ENCODE results near the gene GPC6. TPM values are rescaled to one million over a fixed set of nuclear protein-coding genes. Genes with fewer than 3 reads are reported as not detected.
A peak's percentile ranks its signal among the peaks of the same experiment; 100 is the strongest.

The GPC6 gene
- total RNA-seq, 1 donor from 2014 or later = 63.0 TPM

GRCh38 chr13:93293710-93294109 lies 67.1 kb downstream of the GPC6 start:
- no peaks in the 10 kb centered on the region for H3K27me3 ChIP-seq (ENCODE audit: insufficient read depth, low read length)
- Mint-ChIP-seq H3K27me3 (ENCODE audit: low read depth, unreplicated experiment) (no peaks in the 10 kb centered on the region), H3K27ac (ENCODE audit: unreplicated experiment) (no peak overlapping the region), H3K36me3 (ENCODE audit: low read depth, unreplicated experiment) (peaks cover 3% of the 10 kb centered on the region), H3K4me1 (ENCODE audit: low read depth, unreplicated experiment) (peaks cover 20% of the 10 kb centered on the region), H3K9me3 (ENCODE audit: unreplicated experiment) (no peaks in the 10 kb centered on the region), H3K4me3 (ENCODE audit: unreplicated experiment) (no peak overlapping the region)
- no peak overlapping the region for H3K4me2 ChIP-seq (ENCODE audit: low read length)
- H3K36me3 ChIP-seq (ENCODE audit: insufficient read depth, low read length) = no peaks in the 10 kb centered on the region
- H3K9me3 ChIP-seq (ENCODE audit: insufficient read depth, low read depth, low read length) = no peaks in the 10 kb centered on the region
- H3K27ac ChIP-seq (ENCODE audit: low read depth, low read length) = no peak overlapping the region
- no peak for TF ChIP-seq EZH2 (IDR thresholded peaks at IDR 0.05; ENCODE audit: insufficient read depth, low read length)
- TF ChIP-seq, protein P1, sequence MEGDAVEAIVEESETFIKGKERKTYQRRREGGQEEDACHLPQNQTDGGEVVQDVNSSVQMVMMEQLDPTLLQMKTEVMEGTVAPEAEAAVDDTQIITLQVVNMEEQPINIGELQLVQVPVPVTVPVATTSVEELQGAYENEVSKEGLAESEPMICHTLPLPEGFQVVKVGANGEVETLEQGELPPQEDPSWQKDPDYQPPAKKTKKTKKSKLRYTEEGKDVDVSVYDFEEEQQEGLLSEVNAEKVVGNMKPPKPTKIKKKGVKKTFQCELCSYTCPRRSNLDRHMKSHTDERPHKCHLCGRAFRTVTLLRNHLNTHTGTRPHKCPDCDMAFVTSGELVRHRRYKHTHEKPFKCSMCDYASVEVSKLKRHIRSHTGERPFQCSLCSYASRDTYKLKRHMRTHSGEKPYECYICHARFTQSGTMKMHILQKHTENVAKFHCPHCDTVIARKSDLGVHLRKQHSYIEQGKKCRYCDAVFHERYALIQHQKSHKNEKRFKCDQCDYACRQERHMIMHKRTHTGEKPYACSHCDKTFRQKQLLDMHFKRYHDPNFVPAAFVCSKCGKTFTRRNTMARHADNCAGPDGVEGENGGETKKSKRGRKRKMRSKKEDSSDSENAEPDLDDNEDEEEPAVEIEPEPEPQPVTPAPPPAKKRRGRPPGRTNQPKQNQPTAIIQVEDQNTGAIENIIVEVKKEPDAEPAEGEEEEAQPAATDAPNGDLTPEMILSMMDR (IDR thresholded peaks at IDR 0.05; ENCODE audit: insufficient read depth, low read depth, low read length) = no peak
- H3K79me2 ChIP-seq (ENCODE audit: insufficient read depth, low read length) = peaks cover 8% of the 10 kb centered on the region
- H2AFZ ChIP-seq (ENCODE audit: low read depth, low read length) = no peak overlapping the region
- H3K9ac ChIP-seq (ENCODE audit: low read length) = no peak overlapping the region
- FAIRE-seq (no peak), DNase-seq (ENCODE audit: low read depth) (no peak)
- no peak overlapping the region for H3K4me3 ChIP-seq (ENCODE audit: insufficient read depth, low read depth, low read length)
- peaks cover 19% of the 10 kb centered on the region for H4K20me1 ChIP-seq (ENCODE audit: insufficient read depth, low read length)
- no peaks in the 10 kb centered on the region for H3K4me1 ChIP-seq (ENCODE audit: insufficient read depth, low read length)

GRCh38 chr13:93296584-93296983 lies 70.0 kb downstream of the GPC6 start:
- Histone ChIP-seq H2AFZ (ENCODE audit: low read depth, low read length) (no peak overlapping the region), H3K27ac (ENCODE audit: low read depth, low read length) (no peak overlapping the region), H3K36me3 (ENCODE audit: insufficient read depth, low read length) (no peaks in the 10 kb centered on the region), H3K9ac (ENCODE audit: low read length) (no peak overlapping the region), H3K4me2 (ENCODE audit: low read length) (no peak overlapping the region), H4K20me1 (ENCODE audit: insufficient read depth, low read length) (peaks cover 24% of the 10 kb centered on the region), H3K79me2 (ENCODE audit: insufficient read depth, low read length) (peaks cover 11% of the 10 kb centered on the region), H3K9me3 (ENCODE audit: insufficient read depth, low read depth, low read length) (no peaks in the 10 kb centered on the region), H3K4me3 (ENCODE audit: insufficient read depth, low read depth, low read length) (no peak overlapping the region), H3K27me3 (ENCODE audit: insufficient read depth, low read length) (no peaks in the 10 kb centered on the region), H3K4me1 (ENCODE audit: insufficient read depth, low read length) (no peaks in the 10 kb centered on the region)
- FAIRE-seq (no peak), DNase-seq (ENCODE audit: low read depth) (no peak)
- Mint-ChIP-seq H3K4me1 (ENCODE audit: low read depth, unreplicated experiment) (peaks cover 10% of the 10 kb centered on the region), H3K4me3 (ENCODE audit: unreplicated experiment) (no peak overlapping the region), H3K27me3 (ENCODE audit: low read depth, unreplicated experiment) (no peaks in the 10 kb centered on the region), H3K9me3 (ENCODE audit: unreplicated experiment) (no peaks in the 10 kb centered on the region), H3K36me3 (ENCODE audit: low read depth, unreplicated experiment) (peaks cover 3% of the 10 kb centered on the region), H3K27ac (ENCODE audit: unreplicated experiment) (no peak overlapping the region)
- no peak for TF ChIP-seq EZH2 (IDR thresholded peaks at IDR 0.05; ENCODE audit: insufficient read depth, low read length)
- TF ChIP-seq, protein P1 (IDR thresholded peaks at IDR 0.05; ENCODE audit: insufficient read depth, low read depth, low read length) = no peak

- H3K27ac ChIP-seq (ENCODE audit: low read depth, low read length) = no peak overlapping the region
- TF ChIP-seq, protein P1 (IDR thresholded peaks at IDR 0.05; ENCODE audit: insufficient read depth, low read depth, low read length) = no peak
- TF ChIP-seq EZH2 (IDR thresholded peaks at IDR 0.05; ENCODE audit: insufficient read depth, low read length) = no peak
- H3K4me1 ChIP-seq (ENCODE audit: insufficient read depth, low read length) = no peaks in the 10 kb centered on the region
- H3K4me2 ChIP-seq (ENCODE audit: low read length) = peak overlapping the region; percentile 32
- H3K36me3 ChIP-seq (ENCODE audit: insufficient read depth, low read length) = no peaks in the 10 kb centered on the region
- no peaks in the 10 kb centered on the region for H3K27me3 Mint-ChIP-seq (ENCODE audit: low read depth, unreplicated experiment)
- peaks cover 10% of the 10 kb centered on the region for H3K4me1 Mint-ChIP-seq (ENCODE audit: low read depth, unreplicated experiment)
- no peak overlapping the region for H2AFZ ChIP-seq (ENCODE audit: low read depth, low read length)
- H4K20me1 ChIP-seq (ENCODE audit: insufficient read depth, low read length) = peaks cover 25% of the 10 kb centered on the region
- no peaks in the 10 kb centered on the region for H3K9me3 Mint-ChIP-seq (ENCODE audit: unreplicated experiment)
- peaks cover 11% of the 10 kb centered on the region for H3K79me2 ChIP-seq (ENCODE audit: insufficient read depth, low read length)
- no peak for FAIRE-seq
- no peak overlapping the region for H3K27ac Mint-ChIP-seq (ENCODE audit: unreplicated experiment)
- H3K4me3 Mint-ChIP-seq (ENCODE audit: unreplicated experiment) = no peak overlapping the region
- H3K36me3 Mint-ChIP-seq (ENCODE audit: low read depth, unreplicated experiment) = peaks cover 6% of the 10 kb centered on the region
- H3K4me3 ChIP-seq (ENCODE audit: insufficient read depth, low read depth, low read length) = no peak overlapping the region
- no peaks in the 10 kb centered on the region for H3K9me3 ChIP-seq (ENCODE audit: insufficient read depth, low read depth, low read length)
- no peaks in the 10 kb centered on the region for H3K27me3 ChIP-seq (ENCODE audit: insufficient read depth, low read length)
- H3K9ac ChIP-seq (ENCODE audit: low read length) = no peak overlapping the region
- peak; percentile 78 for DNase-seq (ENCODE audit: low read depth)
Measured at GRCh38 chr13:93298713-93299112, 72.1 kb downstream of the GPC6 start.

Measured in astrocyte (in vitro differentiated cells and primary cell).